Smooth muscle cell (in vitro differentiated cells): Measurements from ENCODE around the gene PTTG1IP. TPM values are rescaled to one million over a fixed set of nuclear protein-coding genes. Genes with fewer than 3 reads are reported as not detected.

Source experiments
- DNase-seq: peaks from one replicate; lab custom pipeline; 2025; ENCODE audit not compliant: unreplicated experiment; lab: John Stamatoyannopoulos, UW
- H2AFZ ChIP-seq: fragments of 200-600 bp; sonication (generic); 2 replicates; pipeline ENCODE4 v1.6.0; 2016; ENCODE audit warnings: antibody characterized with exemption, low read depth, mild to moderate bottlenecking
- H3F3A ChIP-seq: fragments of 200-600 bp; sonication (generic); 2 replicates; pipeline ENCODE4 v1.6.0; 2017; ENCODE audit warnings: antibody characterized with exemption, low read depth
- H3K27ac ChIP-seq: fragments of 200-600 bp; sonication (generic); 2 replicates; pipeline ENCODE4 v1.5.1; 2016; ENCODE audit warnings: low read depth, mild to moderate bottlenecking
- H3K27me3 ChIP-seq: fragments of 200-600 bp; sonication (generic); 2 replicates; pipeline ENCODE4 v1.6.1; 2016; ENCODE audit warnings: low read depth, mild to moderate bottlenecking
- H3K36me3 ChIP-seq: fragments of 200-600 bp; sonication (generic); 2 replicates; pipeline ENCODE4 v1.5.1; 2016; ENCODE audit warnings: low read depth
- H3K4me1 ChIP-seq: fragments of 200-600 bp; sonication (generic); 2 replicates; pipeline ENCODE4 v1.5.1; 2016; ENCODE audit warnings: low read depth
- H3K4me2 ChIP-seq: fragments of 200-600 bp; sonication (generic); 2 replicates; pipeline ENCODE4 v1.6.0; 2016; ENCODE audit warnings: mild to moderate bottlenecking
- H3K4me3 ChIP-seq: fragments of 200-600 bp; sonication (generic); 2 replicates; pipeline ENCODE4 v1.5.1; 2016; ENCODE audit warnings: mild to moderate bottlenecking
- H3K79me2 ChIP-seq: fragments of 200-600 bp; sonication (generic); 2 replicates; pipeline ENCODE4 v1.6.0; 2016; ENCODE audit warnings: low read depth, mild to moderate bottlenecking
- H3K9ac ChIP-seq: fragments of 200-600 bp; sonication (generic); 2 replicates; pipeline ENCODE4 v1.6.0; 2016; ENCODE audit warnings: low read depth
- H3K9me3 ChIP-seq: fragments of 200-600 bp; sonication (generic); replicated peaks from 2 replicates; pipeline ENCODE4 v1.5.1; 2016; ENCODE audit warnings: low read depth
- H4K20me1 ChIP-seq: fragments of 200-600 bp; sonication (generic); 2 replicates; pipeline ENCODE4 v1.6.0; 2016; ENCODE audit warnings: low read depth
- CTCF ChIP-seq: fragments of 200-600 bp; sonication (generic); IDR thresholded peaks from 2 replicates; pipeline ENCODE4 v1.5.1; 2017; ENCODE audit warnings: borderline replicate concordance, mild to moderate bottlenecking, antibody characterized with exemption; ENCODE audit not compliant: insufficient read depth, poor library complexity, severe bottlenecking
- WGBS: methylation state at CpG from one replicate; pipeline ENCODE4 v1.1.7; 2016; ENCODE audit warnings: low lambda C conversion rate; 5-methylcytosine and 5-hydroxymethylcytosine counted together
- polyA plus RNA-seq: library from polyadenylated mRNA; unstranded; fragments of >200 nt; fragmentation: Nextera tagmentation; extraction: Ambion mirVana; gene quantifications from 2 replicates; pipeline ENCODE4 v1.2.1, GENCODE V29; 2016
- total RNA-seq: library from RNA; depleted of rRNA; stranded (reverse); fragments of >200 nt; gene quantifications from 2 replicates; pipeline ENCODE4 v1.2.3, GENCODE V29; 2014

Gene PTTG1IP, protein sequence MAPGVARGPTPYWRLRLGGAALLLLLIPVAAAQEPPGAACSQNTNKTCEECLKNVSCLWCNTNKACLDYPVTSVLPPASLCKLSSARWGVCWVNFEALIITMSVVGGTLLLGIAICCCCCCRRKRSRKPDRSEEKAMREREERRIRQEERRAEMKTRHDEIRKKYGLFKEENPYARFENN
- total RNA-seq (331 and 369 TPM in 2 replicates), polyA plus RNA-seq (314 and 340 TPM in 2 replicates)

GRCh38 chr21:44873356-44874239 lies at the start of gene PTTG1IP:
TSS of gene PTTG1IP (minus strand) at chr21:44873690. CDS start at chr21:44873616, 74 bp downstream.
- peak within 1 kb of the TSS; percentile 96 for H3K27ac ChIP-seq
- H4K20me1 ChIP-seq, result peaks cover 43% of the 10 kb centered on the region
- peaks cover 28% of the 10 kb centered on the region for H3K4me1 ChIP-seq
- H2AFZ ChIP-seq, result peak within 1 kb of the TSS; percentile 78
- H3K9ac ChIP-seq, result peak within 1 kb of the TSS; percentile 80
- DNase-seq, result peak; percentile 95
- TF ChIP-seq CTCF, result no peak
- peak within 1 kb of the TSS; percentile 94 for H3K4me3 ChIP-seq
- WGBS, result 1% methylated on average over 97 of the region's 123 CpGs
- peaks cover 39% of the 10 kb centered on the region for H3K79me2 ChIP-seq
- H3K36me3 ChIP-seq, result no peaks in the 10 kb centered on the region
- H3K27me3 ChIP-seq, result no peaks in the 10 kb centered on the region
- H3K4me2 ChIP-seq, result peak within 1 kb of the TSS; percentile 97
- H3F3A ChIP-seq, result peaks cover 22% of the 10 kb centered on the region
- no peaks in the 10 kb centered on the region for H3K9me3 ChIP-seq

GRCh38 chr21:44921928-44922327 lies 48.4 kb upstream of the PTTG1IP start:
- Histone ChIP-seq H3K9ac (no peak overlapping the region), H3K27ac (no peak overlapping the region), H3K36me3 (no peaks in the 10 kb centered on the region), H3F3A (peaks cover 3% of the 10 kb centered on the region), H4K20me1 (no peaks in the 10 kb centered on the region), H3K4me2 (no peak overlapping the region), H3K27me3 (peaks cover 34% of the 10 kb centered on the region), H3K4me3 (no peak overlapping the region), H2AFZ (no peak overlapping the region), H3K79me2 (no peaks in the 10 kb centered on the region), H3K9me3 (no peaks in the 10 kb centered on the region), H3K4me1 (peaks cover under 1% of the 10 kb centered on the region)
- 96% methylated on average over 5 of the region's 5 CpGs for WGBS
- no peak for TF ChIP-seq CTCF
- no peak for DNase-seq

GRCh38 chr21:44920694-44921604 lies 47.5 kb upstream of the PTTG1IP start, which contains the start of gene ITGB2:
TSS of gene ITGB2 (minus strand) at chr21:44920899. CDS start at chr21:44910782, 10,117 bp downstream.
- no peak for TF ChIP-seq CTCF
- Histone ChIP-seq H3K9me3 (no peaks in the 10 kb centered on the region), H3K4me1 (no peaks in the 10 kb centered on the region), H3K4me2 (no peak within 1 kb of the TSS), H4K20me1 (no peaks in the 10 kb centered on the region), H2AFZ (no peak within 1 kb of the TSS), H3K27me3 (peaks cover 34% of the 10 kb centered on the region), H3K27ac (no peak within 1 kb of the TSS), H3K36me3 (no peaks in the 10 kb centered on the region), H3K4me3 (no peak within 1 kb of the TSS), H3F3A (no peaks in the 10 kb centered on the region), H3K9ac (no peak within 1 kb of the TSS), H3K79me2 (no peaks in the 10 kb centered on the region)
- no peak for DNase-seq
- 82% methylated on average over 29 of the region's 29 CpGs for WGBS
